HPDE6-E6E7 (cell line): Measurements from ENCODE around the gene SCAMP5.

ENCODE experiments used
- DNase-seq: peaks from one replicate; pipeline ENCODE4 v3.0.0; 2011; ENCODE audit warnings: missing footprints; ENCODE audit errors: extremely low spot score

SCAMP5 gene

DNA sequence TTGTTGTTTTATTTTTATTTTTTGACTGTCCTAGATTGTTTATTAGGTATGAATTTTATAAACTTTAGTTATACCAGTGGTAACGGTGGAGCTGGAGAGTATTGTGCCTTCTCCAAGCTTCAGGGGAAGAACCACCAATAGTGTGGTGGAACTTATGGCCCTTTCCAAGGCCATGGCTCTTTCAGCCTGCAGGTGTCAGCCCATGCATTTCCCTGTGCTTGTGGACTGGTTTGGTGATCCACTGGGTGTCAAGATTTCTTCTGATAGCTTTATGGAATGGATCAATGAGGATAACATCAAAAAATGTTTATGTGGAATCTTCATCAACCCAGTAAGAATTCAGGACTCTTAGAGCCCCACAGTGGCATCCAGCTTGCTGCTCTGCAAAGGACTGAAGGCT is 19.2 kb upstream of the SCAMP5 start:
- no peak for DNase-seq

DNA sequence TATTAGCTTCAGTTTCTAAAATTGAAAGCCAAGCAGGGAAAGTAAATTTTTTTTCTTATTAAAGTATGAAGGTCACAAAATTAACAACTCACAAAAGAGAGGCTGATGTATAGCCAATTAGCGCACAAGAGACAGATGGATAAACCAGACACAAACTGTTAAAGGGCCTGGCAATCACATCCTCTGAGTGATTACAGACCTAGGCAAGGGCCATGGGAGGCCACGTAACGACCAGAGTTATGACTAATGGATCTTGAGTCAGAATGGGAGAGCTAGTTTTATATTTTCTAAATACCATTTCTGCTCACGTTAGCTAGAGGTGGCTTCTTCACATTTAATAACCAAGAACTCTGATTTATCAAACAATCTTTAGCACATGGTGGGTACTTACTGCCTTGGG is 17.8 kb upstream of the SCAMP5 start:
- DNase-seq = no peak

GRCh38 chr15:74978077-74978476 is 17.3 kb upstream of the SCAMP5 start:
- no peak for DNase-seq

DNA sequence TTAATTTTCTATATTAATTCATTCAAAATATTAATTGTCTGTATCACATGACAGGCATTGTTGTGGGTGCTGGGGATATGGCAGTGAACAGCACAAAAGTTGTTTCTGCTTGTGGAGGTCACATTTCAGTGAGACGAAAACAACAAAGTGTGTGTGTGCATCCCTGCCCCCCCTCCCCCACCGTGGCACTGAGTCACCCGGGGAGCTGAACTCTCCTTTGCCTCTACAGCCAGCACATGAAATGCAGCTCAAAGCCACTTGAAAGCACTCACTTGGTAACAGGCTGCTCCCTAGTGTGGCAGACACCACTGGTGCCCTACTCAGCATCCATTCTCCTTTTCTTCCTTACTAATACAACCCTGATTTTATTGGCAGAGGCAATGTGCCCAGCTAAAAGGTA is 16.9 kb upstream of the SCAMP5 start:
- no peak for DNase-seq

GRCh38 chr15:74982183-74982582 is 13.2 kb upstream of the SCAMP5 start:
- no peak for DNase-seq

GRCh38 chr15:74983725-74984231 is 11.6 kb upstream of the SCAMP5 start:
- DNase-seq = peak; percentile 45

DNA sequence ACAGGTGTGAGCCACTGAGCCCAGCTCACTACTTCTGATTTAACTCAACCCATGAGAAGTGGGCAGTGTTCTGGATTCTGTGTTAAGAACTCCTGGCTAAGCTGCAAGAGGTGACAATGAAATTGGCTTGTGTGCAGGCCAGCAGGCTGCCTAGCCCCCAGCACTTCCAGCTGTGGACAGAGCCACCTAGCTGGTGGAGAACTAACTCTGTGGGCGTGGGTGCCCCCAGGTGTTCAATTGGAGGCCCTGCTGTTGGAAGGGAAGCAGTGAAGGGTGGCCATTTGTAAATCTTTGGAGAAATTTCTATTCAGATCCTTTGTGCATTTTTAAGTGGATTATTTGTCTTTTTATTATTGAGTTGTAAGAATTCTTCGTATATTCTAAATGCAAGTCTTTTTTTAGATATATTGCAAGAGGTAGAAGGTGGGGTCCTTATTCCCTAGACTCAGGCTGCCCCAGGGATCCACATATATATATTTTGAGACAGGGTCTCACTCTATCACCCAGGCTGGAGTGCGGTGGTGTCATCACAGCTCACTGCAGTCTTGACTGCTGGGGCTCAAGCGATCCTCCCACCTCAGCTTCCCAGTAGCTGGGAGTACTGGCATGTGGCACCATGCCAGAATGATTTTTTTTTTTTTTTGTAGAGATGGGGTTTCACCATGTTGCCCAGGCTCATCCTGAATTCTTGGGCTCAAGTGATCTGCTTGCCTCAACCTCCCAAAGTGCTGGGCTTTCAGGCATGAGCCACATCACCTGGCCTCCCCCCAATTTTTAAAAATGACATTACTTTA is 7.2 kb upstream of the SCAMP5 start:
- DNase-seq = peak; percentile 67

DNA sequence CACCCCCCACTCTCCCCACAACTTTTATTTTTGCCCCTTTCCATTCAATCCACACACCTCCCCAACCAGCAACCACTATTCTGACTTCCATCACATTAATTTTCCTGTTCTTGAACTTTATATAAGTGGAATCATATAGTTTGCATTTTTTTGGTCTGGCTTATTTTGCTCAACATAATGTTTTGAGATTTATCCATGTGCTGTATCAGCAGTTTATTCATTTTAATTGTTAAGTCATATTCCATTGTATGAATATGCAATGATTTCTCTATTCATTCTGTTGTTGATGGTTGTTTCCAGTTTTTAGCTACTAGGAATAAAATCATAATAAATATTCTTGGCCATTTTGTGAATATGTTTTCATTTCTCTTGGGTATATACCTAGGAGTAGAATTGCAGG is 5.8 kb upstream of the SCAMP5 start:
- no peak for DNase-seq

DNA sequence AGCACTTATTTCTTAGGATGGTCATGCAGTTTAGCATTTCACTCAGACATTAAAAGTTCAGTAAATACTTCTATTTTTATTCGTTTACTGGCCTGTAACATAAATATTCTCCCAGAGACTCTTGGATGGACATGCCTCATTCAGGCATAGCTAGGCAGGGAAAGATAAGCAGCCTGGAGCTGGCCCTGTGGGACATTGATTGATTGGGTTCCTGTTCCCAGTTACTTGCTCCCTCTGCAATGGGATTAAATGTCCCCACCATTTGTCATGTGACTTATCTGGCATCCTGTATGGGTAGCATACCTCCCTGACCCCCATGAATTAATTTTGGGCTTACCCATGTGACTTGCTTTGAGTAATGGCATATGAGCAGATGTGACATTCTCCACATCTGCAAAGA is 2.7 kb upstream of the SCAMP5 start:
- DNase-seq = no peak

- no peak for DNase-seq
These were observed 1.1 kb upstream of the SCAMP5 start for GRCh38 chr15:74994236-74994635.

- DNase-seq = no peak
These were observed 678 bp upstream of the SCAMP5 start for GRCh38 chr15:74994685-74995084.

- no peak for DNase-seq
These were observed 709 bp downstream of the SCAMP5 start for GRCh38 chr15:74995779-74996765.

- no peak for DNase-seq
These were observed 1.8 kb downstream of the SCAMP5 start for GRCh38 chr15:74997141-74997540.

- DNase-seq = no peak
These were observed 2.2 kb downstream of the SCAMP5 start for GRCh38 chr15:74997543-74997942.

DNA sequence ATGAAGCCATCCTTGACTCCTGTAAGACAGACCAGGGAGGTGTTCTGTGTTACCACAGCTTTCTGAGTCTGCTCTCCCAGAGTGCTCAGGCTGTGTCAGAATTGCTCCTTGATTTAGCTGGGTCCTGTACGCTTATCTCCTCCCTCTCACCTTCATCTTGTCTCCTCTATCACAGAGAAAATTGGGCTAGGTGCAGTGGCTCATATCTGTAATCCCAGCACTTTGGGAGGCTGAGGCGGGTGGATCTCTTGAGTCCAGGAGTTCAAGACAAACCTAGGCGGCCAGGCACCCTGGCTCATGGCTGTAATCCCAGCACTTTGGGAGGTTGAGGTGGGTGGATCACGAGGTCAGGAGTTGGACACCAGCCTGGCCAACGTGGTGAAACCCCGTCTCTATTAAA is 5.9 kb downstream of the SCAMP5 start:
- DNase-seq = no peak

DNA sequence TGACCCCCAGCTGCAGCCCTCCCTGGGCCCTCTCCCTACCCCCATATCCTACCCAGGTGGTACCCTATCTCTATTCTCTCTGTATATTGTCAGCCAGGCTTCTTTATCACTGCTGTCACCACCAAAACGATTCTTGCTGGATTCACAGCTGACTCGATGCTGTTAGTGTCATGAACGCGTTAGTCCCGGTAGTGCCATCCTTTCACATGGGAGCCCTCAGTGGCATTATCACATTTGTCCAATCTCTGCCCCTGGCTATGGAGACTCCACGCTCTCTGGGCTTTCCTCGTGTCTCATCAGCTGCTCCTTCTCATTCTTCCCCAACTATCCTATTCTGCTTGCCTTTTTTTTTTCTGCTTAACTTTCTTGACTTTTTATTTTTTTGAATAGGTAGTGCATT is 7.0 kb downstream of the SCAMP5 start:
- no peak for DNase-seq

DNA sequence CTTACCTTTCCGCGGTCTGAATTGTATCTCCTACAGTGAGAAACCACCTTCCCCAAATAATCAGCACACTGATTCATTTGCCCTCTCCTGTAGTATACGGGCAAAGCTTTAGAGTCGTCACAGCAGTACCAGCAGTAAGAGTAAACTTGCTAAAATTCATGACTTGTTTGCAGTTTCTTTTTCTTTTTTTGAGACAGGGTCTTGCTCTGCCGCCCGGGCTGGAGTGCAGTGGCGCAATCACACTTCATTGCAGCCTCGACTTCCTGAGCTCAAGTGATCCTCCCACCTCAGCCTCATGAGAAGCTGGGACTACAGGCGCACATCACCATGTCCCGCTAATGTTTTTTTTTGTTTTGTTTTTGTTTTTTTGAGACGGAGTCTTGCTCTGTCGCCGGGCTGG is 11.9 kb downstream of the SCAMP5 start:
- DNase-seq = no peak

- no peak for DNase-seq
These were observed 12.9 kb downstream of the SCAMP5 start for GRCh38 chr15:75008221-75008625.

DNA sequence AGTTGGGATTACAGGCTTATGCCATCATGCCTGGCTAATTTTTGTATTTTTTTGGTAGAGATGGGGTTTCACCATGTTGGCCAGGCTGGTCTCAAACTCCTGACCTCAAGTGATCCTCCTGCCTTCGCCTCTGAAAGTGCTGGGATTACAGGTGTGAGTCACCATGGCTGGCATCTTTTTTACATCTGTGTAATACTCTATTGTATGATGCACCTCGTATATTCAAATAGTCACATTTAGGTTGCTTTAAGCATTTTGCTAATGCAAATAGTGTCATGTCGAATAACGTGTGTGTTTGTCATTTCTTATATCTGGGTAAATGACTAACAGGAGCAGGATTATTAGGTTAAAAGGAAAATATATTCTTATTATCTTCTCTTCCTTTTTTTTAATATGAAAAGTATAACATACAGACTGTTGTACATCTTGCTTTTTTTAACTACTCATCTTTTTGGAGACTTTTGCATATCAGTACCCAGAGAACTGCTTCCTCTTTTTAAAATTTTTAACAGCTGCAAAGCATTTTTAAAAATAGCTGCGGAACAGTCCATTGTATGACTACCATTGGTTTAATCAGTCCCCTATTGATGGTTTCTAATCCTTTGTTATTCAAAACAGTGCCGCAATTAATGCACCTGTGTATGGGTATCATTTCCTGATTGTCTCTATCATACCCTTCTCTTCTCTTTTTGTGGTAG is 13.4 kb downstream of the SCAMP5 start:
- DNase-seq = no peak

DNA sequence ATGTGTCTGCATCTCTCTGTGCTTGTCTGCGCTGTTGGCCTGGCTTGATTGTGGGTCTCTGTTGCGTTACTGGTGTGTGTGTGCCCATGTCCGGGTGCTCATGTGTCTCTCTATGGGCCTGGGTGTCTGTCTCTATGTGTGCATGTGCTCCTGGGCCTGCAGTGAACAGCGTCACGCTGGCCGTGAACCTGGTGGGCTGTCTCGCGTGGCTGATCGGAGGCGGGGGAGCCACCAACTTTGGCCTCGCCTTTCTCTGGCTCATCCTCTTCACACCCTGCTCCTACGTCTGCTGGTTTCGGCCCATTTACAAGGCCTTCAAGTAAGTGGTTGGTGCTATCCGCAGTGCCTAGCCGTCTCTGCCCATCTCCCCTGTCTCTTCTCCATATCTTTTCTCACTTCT is 21.1 kb downstream of the SCAMP5 start:
- no peak for DNase-seq

DNA sequence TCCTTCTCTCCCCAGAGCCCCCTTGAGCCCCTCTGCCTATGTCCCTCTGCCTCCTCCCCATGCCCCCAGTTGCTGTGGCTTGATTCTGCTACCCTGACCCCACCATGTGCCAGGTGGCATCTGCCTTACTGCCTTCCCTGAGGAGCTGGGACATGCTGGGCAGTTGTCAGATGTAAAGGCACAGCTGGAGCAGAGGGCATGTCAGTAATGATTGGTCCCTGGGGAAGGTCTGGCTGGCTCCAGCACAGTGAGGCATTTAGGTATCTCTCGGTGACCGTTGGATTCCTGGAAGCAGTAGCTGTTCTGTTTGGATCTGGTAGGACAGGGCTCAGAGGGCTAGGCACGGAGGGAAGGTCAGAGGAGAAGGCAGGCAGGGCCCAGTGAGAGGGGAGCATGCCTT is 24.6 kb downstream of the SCAMP5 start:
- no peak for DNase-seq

DNA sequence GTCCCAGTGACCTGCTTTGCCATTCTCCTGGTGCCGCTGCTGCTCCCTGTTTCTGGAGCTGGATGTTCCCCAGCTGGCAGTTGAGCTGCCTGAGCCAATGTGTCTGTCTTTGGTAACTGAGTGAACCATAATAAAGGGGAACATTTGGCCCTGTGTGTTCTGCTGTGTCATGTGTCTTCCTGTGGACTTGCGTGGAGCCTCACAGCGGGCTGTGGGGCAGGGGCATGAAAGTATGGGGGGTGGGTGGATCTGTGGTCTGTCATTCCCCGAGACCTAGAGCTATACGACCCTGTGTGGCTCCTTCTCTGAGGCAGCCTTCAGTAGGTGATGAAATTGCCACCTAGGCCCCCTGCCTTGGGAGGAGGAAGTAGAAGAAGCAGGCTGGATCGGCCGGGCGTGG is 26.0 kb downstream of the SCAMP5 start:
- DNase-seq = no peak
